K562 (cell line): Measurements from ENCODE around the gene MOB3B. TPM values are rescaled to one million over a fixed set of nuclear protein-coding genes. Genes with fewer than 3 reads are reported as not detected.

ENCODE experiments used
- ATAC-seq: fragments of 200-7000 bp; cut with Tn5 transposase; 3 replicates; pipeline ENCODE4 v1.9.1; 2020; ENCODE audit warnings: moderate library complexity
- BruUV-seq: library from RNA; stranded (reverse); fragments of 400-500 nt; replicated peaks from 2 replicates; lab custom pipeline; 2021; lab: Mats Ljungman, UMichigan
- CTCF ChIA-PET: fragments of 300-600 bp; formaldehyde crosslinking; extraction: SDS; loops from one replicate; lab custom pipeline; 2021; ENCODE audit warnings: low intra/inter-chr PET ratio; lab: Yijun Ruan, JAX
- POLR2A ChIA-PET: fragments of 300-600, 350-650 bp; sonication (Branson Sonifier 250); formaldehyde crosslinking; extraction: SDS; loops from one replicate; lab custom pipeline; 2021; ENCODE audit warnings: antibody characterized with exemption, inconsistent platforms; lab: Yijun Ruan, JAX
- DNase-seq, 4 experiments: peaks; one replicate each; pipeline versions ENCODE4 v3.0.0 to v3.0.0-alpha.2; 2011 to 2018; ENCODE audit warnings: low spot score in 3 of 4, mixed read lengths in 3 of 4; ENCODE audit errors: extremely low read depth in 1 of 4
- FAIRE-seq: peaks from 2 replicates; lab custom pipeline; 2011; peaks lifted over from hg19 to GRCh38; lab: Jason Lieb, UNC
- H2AFZ ChIP-seq: 2 replicates; pipeline ENCODE4 v1.6.0; 2011; ENCODE audit warnings: low read depth, low read length, control low read depth, inconsistent platforms
- H3K27ac ChIP-seq: fragments of 200-600 bp; 3 replicates; pipeline ENCODE4 v1.8.0; 2011; ENCODE audit warnings: low read depth, mild to moderate bottlenecking, control low read depth, inconsistent platforms, low read length, moderate library complexity, mixed read lengths; ENCODE audit errors: extremely low read depth
- H3K27me3 ChIP-seq, 2 experiments: fragments of 300-600 bp in 1 of 2; 2 replicates in 1 of 2; 3 replicates in 1 of 2; pipeline versions ENCODE4 v1.6.0 to v1.8.0; 2011; ENCODE audit warnings: inconsistent platforms in 2 of 2, low read length in 2 of 2, mild to moderate bottlenecking in 1 of 2, mixed read lengths in 1 of 2, moderate library complexity in 1 of 2; ENCODE audit not compliant: control insufficient read depth in 2 of 2, insufficient read depth in 2 of 2
- H3K36me3 ChIP-seq: fragments of 300-600 bp; 3 replicates; pipeline ENCODE4 v1.8.0; 2011; ENCODE audit warnings: mild to moderate bottlenecking, low read length, inconsistent platforms; ENCODE audit not compliant: control insufficient read depth, insufficient read depth
- H3K4me1 ChIP-seq, 2 experiments: fragments of 200-600 bp in 1 of 2; replicated peaks in 1 of 2; 2 replicates in 1 of 2; 3 replicates in 1 of 2; pipeline versions ENCODE4 v1.5.1 to v1.8.0; 2011; ENCODE audit warnings: inconsistent platforms in 2 of 2, low read length in 2 of 2, mild to moderate bottlenecking in 1 of 2, mixed read lengths in 1 of 2, moderate library complexity in 1 of 2; ENCODE audit not compliant: control insufficient read depth in 2 of 2, insufficient read depth in 2 of 2
- H3K4me2 ChIP-seq: 2 replicates; pipeline ENCODE4 v1.6.1; 2011; ENCODE audit warnings: low read length, control low read depth, inconsistent platforms, mixed read lengths; ENCODE audit not compliant: insufficient read depth
- H3K4me3 ChIP-seq: fragments of 200-600 bp; sonication (generic), shearing (Covaris generic); 2 replicates; pipeline ENCODE4 v1.5.1; 2016; ENCODE audit warnings: control low read depth, inconsistent platforms
- H3K79me2 ChIP-seq: fragments of 200-600 bp; 3 replicates; pipeline ENCODE4 v1.8.0; 2011; ENCODE audit warnings: low read length, inconsistent platforms; ENCODE audit not compliant: control insufficient read depth, insufficient read depth
- H3K9ac ChIP-seq, 2 experiments: 2 replicates each; pipeline versions ENCODE4 v1.6.0 to v1.6.1; 2011; ENCODE audit warnings: low read depth in 2 of 2, low read length in 2 of 2, control low read depth in 1 of 2, inconsistent platforms in 1 of 2, mild to moderate bottlenecking in 1 of 2, mixed read lengths in 1 of 2; ENCODE audit not compliant: insufficient read depth in 1 of 2
- H3K9me1 ChIP-seq: one replicate; pipeline ENCODE4 v1.6.0; 2011; ENCODE audit warnings: inconsistent platforms, mild to moderate bottlenecking, low read length, moderate library complexity; ENCODE audit not compliant: control insufficient read depth, insufficient read depth
- H3K9me3 ChIP-seq: replicated peaks from 2 replicates; pipeline ENCODE4 v1.5.1; 2011; ENCODE audit warnings: low read depth, low read length, inconsistent platforms; ENCODE audit not compliant: control insufficient read depth, insufficient read depth
- H4K20me1 ChIP-seq: replicated peaks from 2 replicates; pipeline ENCODE4 v1.6.1; 2011; ENCODE audit warnings: low read length, inconsistent platforms, mixed read lengths; ENCODE audit not compliant: control insufficient read depth, insufficient read depth
- HMGXB4 ChIP-seq: sonication (generic); formaldehyde crosslinking; IDR thresholded peaks from 2 replicates; pipeline ENCODE4 v1.8.1; 2023; ENCODE audit warnings: mild to moderate bottlenecking, missing genetic modification reagents
- PYGO2 ChIP-seq: fragments of 450-650 bp; IDR thresholded peaks from 2 replicates; pipeline ENCODE4 v1.6.1; 2016; ENCODE audit warnings: mild to moderate bottlenecking, missing genetic modification characterization, moderate library complexity, missing compliant biosample characterization
- RB1 ChIP-seq: fragments of 450-650 bp; IDR thresholded peaks from 2 replicates; pipeline ENCODE4 v1.6.1; 2017; ENCODE audit warnings: low read depth, mild to moderate bottlenecking
- ZBTB7A ChIP-seq: IDR thresholded peaks from 2 replicates; pipeline ENCODE4 v1.6.1; 2011; ENCODE audit warnings: low read depth, mild to moderate bottlenecking, low read length, moderate library complexity, borderline replicate concordance; ENCODE audit not compliant: control insufficient read depth
- in situ Hi-C: fragments of 300-500 bp; cut with MboI; formaldehyde crosslinking; loops from 4 replicates; pipeline ENCODE4 v1.15.0; 2018; ENCODE audit warnings: inconsistent platforms, mixed read lengths
- intact Hi-C: fragments of 100-400 bp; cut with micrococcal nuclease; formaldehyde crosslinking; loops from 2 replicates; pipeline ENCODE4 v1.14.2; 2022
- polyA plus RNA-seq, 8 experiments: library from polyadenylated mRNA; depleted of rRNA in 4 of 8; stranded (reverse) in 5 of 8; unstranded in 3 of 8; fragments of >200 nt; fragmentation: Nextera tagmentation in 2 of 8; fragmentation: Illumina TruSeq in 1 of 8; extraction: Ambion mirVana in 2 of 8; extraction: Trizol in 1 of 8; gene quantifications; 2 replicates each; pipeline versions ENCODE4 v1.2.1 to v1.2.3, GENCODE V29; 2011 to 2014; ENCODE audit warnings: inconsistent platforms in 1 of 8, missing spikeins in 1 of 8
- total RNA-seq, 7 experiments: library from RNA; depleted of rRNA in 6 of 7; stranded (reverse); fragments of >200 nt in 6 of 7; fragmentation: Illumina TruSeq in 2 of 7; extraction: Trizol in 2 of 7; gene quantifications; 2 replicates each; pipeline versions ENCODE4 v1.2.1 to v1.2.3, GENCODE V29; 2011 to 2021; ENCODE audit warnings: low replicate concordance in 1 of 7
- TF ChIP-seq, protein P1 (sequence below), 2 experiments: fragments of 450-650 bp; IDR thresholded peaks; 2 replicates each; pipeline ENCODE4 v1.6.1; 2018; ENCODE audit warnings: mild to moderate bottlenecking in 2 of 2, low read depth in 1 of 2; ENCODE audit not compliant: partially characterized antibody in 2 of 2

Gene MOB3B
- total and polyA plus RNA-seq, 9 of the 15 experiments (the other 6 are each of a cell fraction or from before 2014, with no cell fraction given), result 3.6 to 12.8 (median 7.2) TPM

DNA sequence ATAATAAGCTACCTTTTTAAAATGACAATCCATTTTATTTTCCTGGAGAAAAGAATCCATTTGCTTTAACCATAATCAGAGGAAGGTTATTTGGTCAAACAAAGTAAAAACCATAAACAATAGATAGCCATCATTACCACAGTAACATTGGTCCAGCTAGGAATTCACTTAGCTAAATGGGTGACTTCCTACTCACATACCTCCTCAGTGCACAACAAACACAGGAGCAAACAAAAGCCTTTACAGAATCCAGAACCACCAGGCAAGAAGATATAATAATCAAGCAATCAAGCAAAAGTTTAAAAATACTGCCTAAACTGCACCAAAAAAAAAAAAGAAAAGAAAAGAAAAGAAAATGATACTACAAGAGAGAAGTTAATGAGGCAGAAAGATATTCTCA lies 6.5 kb downstream of the MOB3B start:
- in situ Hi-C loops (loop anchor here (10.0 kb wide), 1 partner anchor 68 kb away; no protein-coding TSS in a partner anchor), intact Hi-C loops (no loop called here)
- FAIRE-seq (no peak), ATAC-seq (no peak), DNase-seq (no peak)
- Histone ChIP-seq H3K4me2 (no peak overlapping the region), H3K4me3 (no peak overlapping the region), H3K9me3 (no peaks in the 10 kb centered on the region), H3K27me3 (no peaks in the 10 kb centered on the region), H3K79me2 (peaks cover 95% of the 10 kb centered on the region), H3K4me1 (peaks cover 0 to 4% of the 10 kb centered on the region in 2 experiments; a peak in 3 of 5 replicates), H3K36me3 (peaks cover 12% of the 10 kb centered on the region; the same call in 1 of the 3 replicates), H4K20me1 (no peaks in the 10 kb centered on the region), H2AFZ (no peak overlapping the region), H3K9me1 (no peaks in the 10 kb centered on the region), H3K9ac (no peak overlapping the region), H3K27ac (no peak overlapping the region)
- POLR2A ChIA-PET, result no interaction called here
- no TSS peak for BruUV-seq
- CTCF ChIA-PET, result no interaction called here
- TF ChIP-seq ZBTB7A (no peak), PYGO2 (tag) (no peak), HMGXB4 (CRISPR knock-in tag) (no peak), RB1 (no peak)
- TF ChIP-seq, protein P1, sequence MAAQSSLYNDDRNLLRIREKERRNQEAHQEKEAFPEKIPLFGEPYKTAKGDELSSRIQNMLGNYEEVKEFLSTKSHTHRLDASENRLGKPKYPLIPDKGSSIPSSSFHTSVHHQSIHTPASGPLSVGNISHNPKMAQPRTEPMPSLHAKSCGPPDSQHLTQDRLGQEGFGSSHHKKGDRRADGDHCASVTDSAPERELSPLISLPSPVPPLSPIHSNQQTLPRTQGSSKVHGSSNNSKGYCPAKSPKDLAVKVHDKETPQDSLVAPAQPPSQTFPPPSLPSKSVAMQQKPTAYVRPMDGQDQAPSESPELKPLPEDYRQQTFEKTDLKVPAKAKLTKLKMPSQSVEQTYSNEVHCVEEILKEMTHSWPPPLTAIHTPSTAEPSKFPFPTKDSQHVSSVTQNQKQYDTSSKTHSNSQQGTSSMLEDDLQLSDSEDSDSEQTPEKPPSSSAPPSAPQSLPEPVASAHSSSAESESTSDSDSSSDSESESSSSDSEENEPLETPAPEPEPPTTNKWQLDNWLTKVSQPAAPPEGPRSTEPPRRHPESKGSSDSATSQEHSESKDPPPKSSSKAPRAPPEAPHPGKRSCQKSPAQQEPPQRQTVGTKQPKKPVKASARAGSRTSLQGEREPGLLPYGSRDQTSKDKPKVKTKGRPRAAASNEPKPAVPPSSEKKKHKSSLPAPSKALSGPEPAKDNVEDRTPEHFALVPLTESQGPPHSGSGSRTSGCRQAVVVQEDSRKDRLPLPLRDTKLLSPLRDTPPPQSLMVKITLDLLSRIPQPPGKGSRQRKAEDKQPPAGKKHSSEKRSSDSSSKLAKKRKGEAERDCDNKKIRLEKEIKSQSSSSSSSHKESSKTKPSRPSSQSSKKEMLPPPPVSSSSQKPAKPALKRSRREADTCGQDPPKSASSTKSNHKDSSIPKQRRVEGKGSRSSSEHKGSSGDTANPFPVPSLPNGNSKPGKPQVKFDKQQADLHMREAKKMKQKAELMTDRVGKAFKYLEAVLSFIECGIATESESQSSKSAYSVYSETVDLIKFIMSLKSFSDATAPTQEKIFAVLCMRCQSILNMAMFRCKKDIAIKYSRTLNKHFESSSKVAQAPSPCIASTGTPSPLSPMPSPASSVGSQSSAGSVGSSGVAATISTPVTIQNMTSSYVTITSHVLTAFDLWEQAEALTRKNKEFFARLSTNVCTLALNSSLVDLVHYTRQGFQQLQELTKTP (IDR thresholded peaks at IDR 0.05; ENCODE audit: low read depth in 1 of 2, partially characterized antibody in 2 of 2), result no peak
